ENCODE data around the gene BASP1. TPM values are rescaled to one million over a fixed set of nuclear protein-coding genes. Genes with fewer than 3 reads are reported as not detected.

The BASP1 gene
- total RNA-seq, 2 donors from 2014 or later, result 3.9 to 8.1 TPM

DNA sequence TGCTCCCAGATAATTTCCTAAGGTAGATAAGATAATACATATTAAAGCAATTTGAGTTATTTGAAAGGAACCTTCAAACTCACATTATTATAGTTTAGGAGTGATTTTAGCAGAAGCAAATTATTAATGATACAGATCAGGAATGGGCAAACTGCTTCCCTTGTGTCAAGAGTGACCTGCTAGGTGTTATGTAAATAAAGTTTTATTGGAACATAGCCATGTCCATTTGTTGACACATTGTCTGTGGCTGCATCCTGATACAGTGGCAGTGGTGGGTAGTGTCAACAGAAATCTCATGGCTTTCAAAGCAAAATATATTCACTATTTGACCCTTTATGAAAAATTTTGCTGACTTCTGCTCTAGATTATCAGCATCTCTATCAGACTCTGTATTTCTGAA is 11.4 kb upstream of the BASP1 start:
- DNase-seq (ENCODE audit: low spot score) (no peak), ATAC-seq (no peak)

DNA sequence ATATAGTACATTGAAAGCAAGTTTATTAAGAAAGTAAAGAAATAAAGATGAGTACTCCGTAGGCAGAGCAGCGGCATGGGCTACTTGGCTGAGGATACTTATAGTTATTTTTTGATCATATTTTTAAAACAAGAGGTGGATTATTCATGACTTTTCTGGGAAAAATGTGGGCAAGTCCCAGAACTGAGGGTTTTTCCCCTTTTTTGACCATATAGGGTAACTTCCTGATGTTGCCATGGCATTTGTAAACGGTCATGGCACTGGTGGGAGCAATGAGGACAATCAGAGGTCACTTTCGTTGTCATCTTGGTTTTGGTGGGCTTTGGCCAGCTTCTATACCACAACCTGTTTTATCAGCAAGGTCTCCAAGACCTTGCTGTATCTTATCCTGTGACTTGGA is 5.2 kb upstream of the BASP1 start:
- DNase-seq (ENCODE audit: low spot score) (no peak), ATAC-seq (no peak)
- Mint-ChIP-seq H3K27ac (no peak overlapping the region), H3K4me3 (no peak overlapping the region), H3K27me3 (peaks cover 7 to 11% of the 10 kb centered on the region in 2 donors), H3K4me1 (ENCODE audit: low read depth in 2 of 2) (peaks cover 0 to 6% of the 10 kb centered on the region in 2 donors), H3K9me3 (no peaks in the 10 kb centered on the region), H3K36me3 (no peaks in the 10 kb centered on the region)

More for the DNA sequence above, 11.4 kb upstream of the BASP1 start:
- Mint-ChIP-seq H3K36me3 (no peaks in the 10 kb centered on the region), H3K27ac (no peak overlapping the region), H3K9me3 (no peaks in the 10 kb centered on the region), H3K4me3 (no peak overlapping the region), H3K4me1 (ENCODE audit: low read depth in 2 of 2) (no peaks in the 10 kb centered on the region), H3K27me3 (peaks cover 0 to 2% of the 10 kb centered on the region in 2 donors)

DNA sequence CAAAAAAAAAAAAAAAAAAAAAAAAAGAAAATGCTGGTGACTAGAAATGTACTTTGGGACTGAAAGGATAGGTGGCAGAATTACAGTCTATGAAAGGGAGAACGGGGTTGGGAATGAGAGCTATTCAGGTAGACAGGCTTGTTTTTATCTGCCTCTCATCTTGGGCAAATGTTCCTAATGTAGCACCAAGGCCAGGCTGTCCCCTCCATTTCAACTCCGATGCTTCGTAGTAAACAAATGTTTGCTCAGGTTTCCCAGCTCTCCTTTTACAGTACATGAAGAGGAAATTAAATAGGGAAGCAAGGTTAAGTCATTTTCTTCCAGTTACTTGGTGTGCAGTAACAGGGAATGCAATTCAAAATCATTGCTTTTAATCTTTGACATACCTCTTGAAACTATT is 4.4 kb upstream of the BASP1 start:
- DNase-seq (ENCODE audit: low spot score) (no peak), ATAC-seq (no peak)
- Mint-ChIP-seq H3K9me3 (no peaks in the 10 kb centered on the region), H3K4me3 (no peak overlapping the region), H3K4me1 (ENCODE audit: low read depth in 2 of 2) (peaks cover 0 to 6% of the 10 kb centered on the region in 2 donors), H3K36me3 (no peaks in the 10 kb centered on the region), H3K27me3 (peaks cover 7 to 11% of the 10 kb centered on the region in 2 donors), H3K27ac (no peak overlapping the region)

DNA sequence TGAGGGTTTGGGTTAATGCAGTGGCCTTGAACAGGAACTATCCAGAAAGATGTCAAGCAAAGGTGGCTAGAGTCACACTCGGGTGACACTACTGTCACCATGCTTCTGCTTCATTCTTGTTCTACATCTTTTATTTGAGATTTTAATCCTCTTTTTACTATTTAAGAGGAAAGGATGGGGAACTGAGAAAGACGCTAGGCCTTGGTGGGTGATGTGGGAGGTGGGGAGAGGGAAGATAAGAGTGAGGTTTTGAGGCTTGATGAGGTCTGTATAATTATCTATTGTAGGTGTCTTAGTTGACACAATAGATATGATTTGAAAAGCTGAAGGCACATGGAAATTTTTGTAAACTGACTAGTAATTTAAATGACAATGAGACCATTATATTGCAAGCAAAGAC is 3.5 kb upstream of the BASP1 start:
- peaks cover 0 to 6% of the 10 kb centered on the region in 2 donors for H3K4me1 Mint-ChIP-seq (ENCODE audit: low read depth in 2 of 2)
- H3K4me3 Mint-ChIP-seq, result no peak overlapping the region
- H3K27ac Mint-ChIP-seq, result no peak overlapping the region
- H3K9me3 Mint-ChIP-seq, result no peaks in the 10 kb centered on the region
- DNase-seq (ENCODE audit: low spot score) (no peak), ATAC-seq (no peak)
- no peaks in the 10 kb centered on the region for H3K36me3 Mint-ChIP-seq
- peaks cover 7 to 11% of the 10 kb centered on the region in 2 donors for H3K27me3 Mint-ChIP-seq

DNA sequence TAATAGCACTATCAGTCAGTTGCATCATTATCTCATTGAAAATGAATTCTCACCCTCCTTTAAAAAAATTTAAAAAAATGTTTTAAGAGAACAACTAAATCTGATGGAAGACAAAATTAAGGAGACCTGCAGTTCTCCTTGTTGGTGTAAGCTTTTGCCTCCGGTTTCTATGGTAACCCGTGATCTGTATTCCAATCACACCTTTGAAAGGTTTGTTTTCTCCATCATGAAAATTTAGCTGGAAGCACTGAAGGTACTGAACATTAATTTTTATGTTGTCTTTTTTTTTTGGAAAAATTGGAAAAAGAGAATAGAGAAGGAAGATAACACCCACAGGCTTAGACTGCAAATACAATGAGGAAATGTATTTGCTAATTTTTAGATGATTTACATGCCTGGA is 2.5 kb upstream of the BASP1 start:
- Mint-ChIP-seq H3K9me3 (no peaks in the 10 kb centered on the region), H3K27ac (no peak overlapping the region), H3K4me1 (ENCODE audit: low read depth in 2 of 2) (peaks cover 0 to 10% of the 10 kb centered on the region in 2 donors), H3K27me3 (peaks cover 14 to 16% of the 10 kb centered on the region in 2 donors), H3K36me3 (no peaks in the 10 kb centered on the region), H3K4me3 (no peak overlapping the region)
- no peak for DNase-seq (ENCODE audit: low spot score)
- no peak for ATAC-seq

DNA sequence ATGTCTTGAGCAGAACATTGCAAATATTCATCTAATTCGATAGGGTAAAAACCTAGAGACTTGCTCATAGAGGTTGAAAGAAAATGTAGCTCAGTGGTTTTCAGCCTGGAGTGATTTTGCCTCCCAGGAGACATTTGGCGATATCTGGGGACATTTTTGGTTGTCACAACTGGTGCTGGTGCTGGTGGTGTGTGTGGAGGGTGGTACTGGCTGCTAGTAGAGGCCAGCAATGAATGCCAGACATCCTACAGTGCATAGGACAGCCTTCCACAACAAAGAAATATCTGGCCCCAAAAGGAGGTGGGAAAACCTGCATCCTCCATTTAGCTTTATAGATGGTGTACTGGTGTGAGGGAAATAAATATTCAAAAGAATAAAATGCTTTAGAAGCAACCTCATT is 2.1 kb upstream of the BASP1 start:
- DNase-seq (ENCODE audit: low spot score) (no peak), ATAC-seq (no peak)
- Mint-ChIP-seq H3K9me3 (no peaks in the 10 kb centered on the region), H3K4me3 (no peak overlapping the region), H3K27ac (no peak overlapping the region), H3K36me3 (no peaks in the 10 kb centered on the region), H3K4me1 (ENCODE audit: low read depth in 2 of 2) (peaks cover 0 to 10% of the 10 kb centered on the region in 2 donors), H3K27me3 (peaks cover 14 to 19% of the 10 kb centered on the region in 2 donors)

DNA sequence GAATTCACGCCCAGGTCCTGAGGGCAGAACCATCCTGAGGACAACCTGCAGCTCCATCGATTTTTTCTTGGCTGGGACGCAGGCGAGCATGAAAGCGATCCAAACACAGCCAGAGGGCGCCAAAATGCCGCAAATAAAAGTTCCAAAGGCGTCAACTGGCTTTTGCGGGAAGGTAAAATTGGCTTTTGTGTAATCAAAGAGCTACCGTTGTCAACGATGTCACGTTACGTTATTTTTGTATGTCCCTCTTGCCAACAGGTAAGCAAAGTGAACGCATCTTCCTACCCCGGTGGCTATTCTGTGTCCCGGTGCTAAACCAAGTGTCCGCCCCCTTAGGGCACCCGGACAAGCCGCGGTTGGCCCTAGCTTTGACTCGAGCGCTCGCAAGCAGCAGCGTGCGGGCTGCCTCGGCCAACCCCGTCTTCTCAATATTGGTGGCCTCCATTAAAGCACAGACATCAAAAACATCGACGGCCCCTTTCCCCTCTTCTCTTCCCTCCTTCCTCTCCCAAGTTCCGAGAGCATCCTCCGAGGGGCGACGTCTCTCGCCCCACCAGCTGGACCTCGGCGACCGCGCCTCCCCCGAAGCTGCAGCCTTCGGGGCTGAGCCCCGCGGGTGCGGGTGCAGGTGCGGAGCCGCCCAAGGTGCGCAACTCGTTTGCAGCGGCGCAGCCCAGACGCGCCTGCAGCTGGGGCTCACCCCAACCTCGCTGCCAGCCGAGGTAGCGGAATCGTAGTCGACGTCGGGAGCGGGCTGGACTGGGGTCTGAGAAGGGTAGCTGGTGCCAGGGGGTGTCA is 1.1 kb upstream of the BASP1 start:
- H3K9me3 Mint-ChIP-seq, result no peaks in the 10 kb centered on the region
- H3K4me1 Mint-ChIP-seq (ENCODE audit: low read depth in 2 of 2), result peaks cover 0 to 10% of the 10 kb centered on the region in 2 donors
- H3K36me3 Mint-ChIP-seq, result no peaks in the 10 kb centered on the region
- DNase-seq (ENCODE audit: low spot score), result no peak
- peak overlapping the region; percentile 67 for H3K4me3 Mint-ChIP-seq
- ATAC-seq, result peak; percentile 48 to 54
- peaks cover 14 to 19% of the 10 kb centered on the region in 2 donors for H3K27me3 Mint-ChIP-seq
- H3K27ac Mint-ChIP-seq, result no peak overlapping the region

DNA sequence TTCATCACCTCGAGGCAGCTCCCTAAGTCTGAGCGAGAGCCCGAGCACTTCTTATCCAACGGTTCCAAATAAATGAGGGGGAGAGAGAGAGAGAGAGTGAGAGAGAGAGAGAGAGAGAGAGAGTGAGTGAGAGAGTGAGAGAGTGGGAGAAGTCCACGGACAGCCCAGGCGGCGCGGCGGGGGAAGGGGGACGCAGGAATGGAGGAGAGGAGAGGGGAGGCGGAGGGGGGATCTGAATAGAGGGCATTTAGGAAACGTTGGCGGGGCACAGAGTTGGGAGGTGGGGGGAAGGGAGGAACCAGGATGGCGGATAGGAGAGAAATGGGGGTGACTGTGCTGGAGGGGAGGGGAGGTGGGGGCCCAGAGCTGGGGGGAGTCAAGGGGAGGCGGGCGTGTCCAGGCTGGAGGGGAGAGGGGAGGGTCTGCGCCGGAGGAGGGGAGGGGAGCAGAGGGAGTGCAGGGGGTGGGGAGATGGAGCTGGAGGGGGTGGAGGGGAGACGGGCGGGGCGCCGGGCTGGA is 398 bp upstream of the BASP1 start:
- H3K27me3 Mint-ChIP-seq, result peaks cover 14 to 19% of the 10 kb centered on the region in 2 donors
- H3K4me1 Mint-ChIP-seq (ENCODE audit: low read depth in 2 of 2), result peaks cover 0 to 10% of the 10 kb centered on the region in 2 donors
- H3K36me3 Mint-ChIP-seq, result no peaks in the 10 kb centered on the region
- ATAC-seq, result no peak
- peak overlapping the region; percentile 67 for H3K4me3 Mint-ChIP-seq
- H3K27ac Mint-ChIP-seq, result no peak overlapping the region
- DNase-seq (ENCODE audit: low spot score), result no peak
- no peaks in the 10 kb centered on the region for H3K9me3 Mint-ChIP-seq

DNA sequence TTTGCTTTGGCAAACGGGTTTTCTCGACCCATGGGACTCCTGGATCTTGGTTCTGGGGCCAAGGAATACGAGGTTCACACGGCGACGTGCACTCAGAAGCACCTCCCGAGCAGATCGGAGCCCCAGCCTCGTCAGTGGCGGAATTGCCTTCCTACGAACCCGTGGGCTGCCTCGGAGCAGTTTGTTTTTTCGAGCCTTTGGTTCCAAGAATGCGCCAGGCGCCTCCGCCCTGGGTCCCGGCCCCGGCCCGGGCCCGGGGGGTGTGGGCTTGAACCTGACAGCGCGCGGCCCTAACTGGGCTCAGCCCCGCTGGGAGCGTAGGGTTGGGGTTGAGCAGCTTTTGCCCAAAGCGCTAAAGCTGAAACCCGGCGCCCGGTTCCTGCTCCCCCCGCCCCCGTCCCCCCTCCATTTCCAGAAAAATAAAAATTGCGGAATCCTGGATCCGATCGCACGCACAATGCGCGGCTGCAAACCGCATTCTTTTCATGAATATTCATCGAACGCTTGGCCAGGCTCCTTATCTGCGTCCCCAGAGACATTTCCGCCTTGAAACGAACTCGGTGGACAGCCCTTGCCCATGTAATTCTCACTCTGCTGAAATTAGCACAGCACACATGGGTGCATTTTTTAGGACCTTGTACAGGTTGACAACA is 1.0 kb downstream of the BASP1 start:
- no peak overlapping the region for H3K27ac Mint-ChIP-seq
- H3K4me1 Mint-ChIP-seq (ENCODE audit: low read depth in 2 of 2), result peaks cover 0 to 10% of the 10 kb centered on the region in 2 donors
- DNase-seq (ENCODE audit: low spot score), result no peak
- no peaks in the 10 kb centered on the region for H3K36me3 Mint-ChIP-seq
- peak overlapping the region; percentile 38 for H3K4me3 Mint-ChIP-seq
- no peaks in the 10 kb centered on the region for H3K9me3 Mint-ChIP-seq
- no peak for ATAC-seq
- peaks cover 14 to 19% of the 10 kb centered on the region in 2 donors for H3K27me3 Mint-ChIP-seq

DNA sequence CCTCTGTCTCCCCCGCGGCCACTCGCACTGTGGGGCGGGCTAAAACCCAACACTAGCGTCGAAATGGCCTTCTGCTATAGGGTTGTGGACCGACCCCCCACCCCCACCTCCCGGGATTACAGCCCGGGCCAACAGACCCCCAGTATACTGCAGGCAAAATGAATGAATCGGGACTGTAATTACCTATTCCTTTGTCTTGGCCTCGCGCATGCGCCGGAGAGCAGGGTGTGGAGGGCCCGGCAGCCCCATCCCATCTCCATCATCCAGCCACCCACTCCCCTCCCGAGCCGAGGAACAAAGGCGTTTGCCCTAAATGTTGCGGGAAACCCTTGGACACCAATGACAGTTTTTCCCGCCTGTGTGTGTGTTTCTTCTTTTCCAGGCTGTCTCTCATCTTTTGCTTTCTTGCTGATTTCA is 1.6 kb downstream of the BASP1 start:
- Mint-ChIP-seq H3K27me3 (peaks cover 14 to 19% of the 10 kb centered on the region in 2 donors), H3K27ac (no peak overlapping the region), H3K9me3 (no peaks in the 10 kb centered on the region), H3K4me1 (ENCODE audit: low read depth in 2 of 2) (peaks cover 0 to 10% of the 10 kb centered on the region in 2 donors), H3K36me3 (no peaks in the 10 kb centered on the region), H3K4me3 (peak overlapping the region; percentile 43)
- DNase-seq (ENCODE audit: low spot score) (no peak), ATAC-seq (no peak)

DNA sequence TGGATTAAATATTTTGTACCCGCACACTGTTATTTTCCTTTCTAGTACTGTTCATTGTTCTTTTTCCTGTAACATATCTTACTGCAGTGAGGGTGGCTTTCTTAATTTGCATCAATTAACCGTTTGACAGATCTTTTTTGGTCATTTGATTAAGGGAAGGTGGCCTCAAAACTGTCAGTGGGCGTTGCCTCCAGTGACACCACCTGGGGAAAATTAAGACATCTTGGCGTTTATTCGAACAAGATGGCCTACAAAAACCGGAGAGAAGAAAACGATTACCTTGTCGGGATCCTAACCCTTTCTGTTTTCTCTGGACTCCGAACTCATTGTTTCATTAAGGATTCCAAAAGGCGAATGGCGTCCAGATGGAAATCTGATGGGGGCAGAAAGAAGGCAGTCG is 2.0 kb downstream of the BASP1 start:
- H3K9me3 Mint-ChIP-seq, result no peaks in the 10 kb centered on the region
- no peak for DNase-seq (ENCODE audit: low spot score)
- peaks cover 14 to 19% of the 10 kb centered on the region in 2 donors for H3K27me3 Mint-ChIP-seq
- peaks cover 0 to 10% of the 10 kb centered on the region in 2 donors for H3K4me1 Mint-ChIP-seq (ENCODE audit: low read depth in 2 of 2)
- H3K4me3 Mint-ChIP-seq, result peak overlapping the region; percentile 43
- no peak for ATAC-seq
- H3K27ac Mint-ChIP-seq, result no peak overlapping the region
- no peaks in the 10 kb centered on the region for H3K36me3 Mint-ChIP-seq

DNA sequence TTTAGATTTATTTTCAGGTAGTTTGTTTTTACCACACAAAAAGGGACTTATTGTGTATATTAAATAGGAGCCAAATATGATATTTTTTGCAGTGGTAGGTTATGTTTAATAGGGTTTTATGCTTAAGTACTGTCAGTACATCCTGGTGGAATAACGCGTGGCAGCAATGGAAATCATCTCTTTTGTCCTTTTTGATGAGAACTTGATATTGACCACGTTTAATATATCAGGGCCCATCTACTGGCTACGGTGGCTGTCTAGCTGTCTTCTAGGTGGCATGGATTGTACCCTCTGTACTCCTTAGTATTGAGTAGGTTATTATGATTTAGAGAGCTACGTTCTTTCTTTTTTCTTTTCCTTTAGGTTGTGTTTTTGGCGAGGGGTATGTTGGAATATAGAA is 2.6 kb downstream of the BASP1 start:
- Mint-ChIP-seq H3K4me3 (no peak overlapping the region), H3K27me3 (peaks cover 14 to 19% of the 10 kb centered on the region in 2 donors), H3K36me3 (no peaks in the 10 kb centered on the region), H3K4me1 (ENCODE audit: low read depth in 2 of 2) (peaks cover 0 to 10% of the 10 kb centered on the region in 2 donors), H3K27ac (no peak overlapping the region), H3K9me3 (no peaks in the 10 kb centered on the region)
- no peak for DNase-seq (ENCODE audit: low spot score)
- no peak for ATAC-seq

DNA sequence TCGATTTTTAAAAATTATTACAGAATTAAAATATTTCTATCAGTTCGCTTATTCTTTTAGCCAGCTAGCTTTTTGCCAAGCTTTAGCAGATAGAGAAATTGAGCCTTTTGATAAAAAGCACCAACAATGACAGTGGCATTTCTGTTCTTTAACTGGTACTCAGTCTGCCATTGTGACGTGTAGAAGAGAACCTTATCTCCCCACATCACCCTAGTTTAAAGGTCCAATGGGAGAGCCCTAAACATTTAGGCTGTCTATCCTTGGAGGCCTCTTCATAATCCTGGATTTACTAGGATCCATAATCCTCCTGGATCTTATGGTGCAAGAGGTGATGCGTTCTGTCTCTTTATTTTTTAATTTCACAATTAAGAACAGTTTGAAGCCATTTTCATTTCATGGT is 3.0 kb downstream of the BASP1 start:
- Mint-ChIP-seq H3K36me3 (no peaks in the 10 kb centered on the region), H3K4me3 (no peak overlapping the region), H3K27me3 (peaks cover 10 to 19% of the 10 kb centered on the region in 2 donors), H3K27ac (no peak overlapping the region), H3K4me1 (ENCODE audit: low read depth in 2 of 2) (peaks cover 0 to 10% of the 10 kb centered on the region in 2 donors), H3K9me3 (no peaks in the 10 kb centered on the region)
- no peak for ATAC-seq
- no peak for DNase-seq (ENCODE audit: low spot score)
